Keratinocyte (primary cell): Measurements from ENCODE around the gene TRIP11. TPM values are rescaled to one million over a fixed set of nuclear protein-coding genes. Genes with fewer than 3 reads are reported as not detected.

ENCODE experiments used
- DNase-seq: peaks from one replicate; pipeline ENCODE4 v3.0.0-alpha.2; 2011; ENCODE audit warnings: low read depth, missing footprints, low spot score
- FAIRE-seq: peaks from 2 replicates; lab custom pipeline; 2011; peaks lifted over from hg19 to GRCh38; lab: Jason Lieb, UNC
- H2AFZ ChIP-seq: 2 replicates; pipeline ENCODE4 v1.6.0; 2012; ENCODE audit warnings: low read length, control low read depth, inconsistent platforms; ENCODE audit not compliant: control insufficient read depth
- H3K27ac ChIP-seq: 2 replicates; pipeline ENCODE4 v1.5.1; 2011; ENCODE audit warnings: low read length; ENCODE audit not compliant: control insufficient read depth, insufficient read depth
- H3K27me3 ChIP-seq: 3 replicates; pipeline ENCODE4 v1.6.0; 2011; ENCODE audit warnings: low read length; ENCODE audit not compliant: control insufficient read depth, insufficient read depth; ENCODE audit errors: extremely low read depth
- H3K36me3 ChIP-seq, 2 experiments: 2 replicates in 1 of 2; 3 replicates in 1 of 2; pipeline ENCODE4 v1.5.1; 2011; ENCODE audit warnings: low read length in 2 of 2, mild to moderate bottlenecking in 1 of 2; ENCODE audit not compliant: control insufficient read depth in 2 of 2, insufficient read depth in 2 of 2; ENCODE audit errors: extremely low read depth in 1 of 2
- H3K4me1 ChIP-seq: 3 replicates; pipeline ENCODE4 v1.5.1; 2011; ENCODE audit warnings: low read length; ENCODE audit not compliant: control insufficient read depth, insufficient read depth; ENCODE audit errors: extremely low read depth
- H3K4me2 ChIP-seq: 3 replicates; pipeline ENCODE4 v1.6.0; 2011; ENCODE audit warnings: low read depth, low read length; ENCODE audit not compliant: control insufficient read depth, insufficient read depth; ENCODE audit errors: extremely low read depth
- H3K4me3 ChIP-seq, 3 experiments: fragments of 200-600 bp in 1 of 3; sonication (generic) in 1 of 3; 2 replicates in 2 of 3; 3 replicates in 1 of 3; pipeline ENCODE4 v1.5.1; 2011 to 2016; ENCODE audit warnings: low read length in 3 of 3, mild to moderate bottlenecking in 3 of 3, control low read depth in 2 of 3, inconsistent platforms in 1 of 3, low read depth in 1 of 3, mixed read lengths in 1 of 3, mixed run types in 1 of 3, moderate library complexity in 1 of 3; ENCODE audit not compliant: control insufficient read depth in 2 of 3, insufficient read depth in 2 of 3; ENCODE audit errors: extremely low read depth in 1 of 3
- H3K79me2 ChIP-seq: 2 replicates; pipeline ENCODE4 v1.6.0; 2012; ENCODE audit warnings: low read length; ENCODE audit not compliant: control insufficient read depth, insufficient read depth
- H3K9ac ChIP-seq: 3 replicates; pipeline ENCODE4 v1.6.0; 2011; ENCODE audit warnings: low read length; ENCODE audit not compliant: control insufficient read depth, insufficient read depth; ENCODE audit errors: extremely low read depth
- H3K9me1 ChIP-seq: 3 replicates; pipeline ENCODE4 v1.6.0; 2011; ENCODE audit warnings: low read length; ENCODE audit not compliant: control insufficient read depth, insufficient read depth; ENCODE audit errors: extremely low read depth
- H3K9me3 ChIP-seq: 2 replicates; pipeline ENCODE4 v1.5.1; 2012; ENCODE audit warnings: low read depth, low read length; ENCODE audit not compliant: control insufficient read depth
- H4K20me1 ChIP-seq: 3 replicates; pipeline ENCODE4 v1.6.0; 2011; ENCODE audit warnings: low read length; ENCODE audit not compliant: control insufficient read depth, insufficient read depth; ENCODE audit errors: extremely low read depth
- CTCF ChIP-seq, 3 experiments: IDR thresholded peaks in 1 of 3; conservative IDR thresholded peaks in 1 of 3; optimal IDR thresholded peaks in 1 of 3; 2 replicates in 2 of 3; 3 replicates in 1 of 3; pipeline versions ENCODE3 to v1.5.1; 2011; ENCODE audit warnings: low read length in 3 of 3, mild to moderate bottlenecking in 3 of 3, moderate library complexity in 2 of 3, control low read depth in 1 of 3, inconsistent platforms in 1 of 3; ENCODE audit not compliant: insufficient read depth in 2 of 3; ENCODE audit errors: extremely low read depth in 1 of 3
- EZH2 ChIP-seq: IDR thresholded peaks from one replicate; pipeline ENCODE4 v1.6.1; 2012; ENCODE audit warnings: inconsistent platforms, mild to moderate bottlenecking, low read length, moderate library complexity
- dilution Hi-C: fragments of 300-500 bp; cut with MboI; formaldehyde crosslinking; loops from one replicate; pipeline ENCODE4 v1.7.0; 2020; ENCODE audit warnings: low sequenced_read_pairs; ENCODE audit not compliant: extremely low pct_ligation_motif_present
- polyA plus RNA-seq, 5 experiments: library from polyadenylated mRNA; depleted of rRNA in 3 of 5; stranded (reverse) in 3 of 5; stranded (forward) in 1 of 5; unstranded in 1 of 5; fragments of >200 nt; gene quantifications; 1 replicate in 1 of 5; 2 replicates in 3 of 5; 3 replicates in 1 of 5; pipeline versions ENCODE4 v1.2.1 to v1.2.3, GENCODE V29; 2011 to 2012; ENCODE audit warnings: missing spikeins in 2 of 5, low read depth in 1 of 5, low replicate concordance in 1 of 5

The TRIP11 gene
- polyA plus RNA-seq, 1 donor (not counting 4 experiments of a cell fraction or from before 2014, with no cell fraction given): 25.3 TPM

GRCh38 chr14:91927800-91928199, 112.1 kb downstream of the TRIP11 start:
- Histone ChIP-seq H4K20me1 (no peaks in the 10 kb centered on the region), H3K9me3 (no peaks in the 10 kb centered on the region), H3K9me1 (no peaks in the 10 kb centered on the region), H3K4me2 (no peak overlapping the region), H3K4me3 (no peak overlapping the region), H3K79me2 (no peaks in the 10 kb centered on the region), H3K27me3 (peaks cover 4% of the 10 kb centered on the region), H3K4me1 (peaks cover 4% of the 10 kb centered on the region), H3K36me3 (no peaks in the 10 kb centered on the region), H2AFZ (no peak overlapping the region), H3K9ac (no peak overlapping the region), H3K27ac (no peak overlapping the region)
- dilution Hi-C loops: no loop called here
- FAIRE-seq: no peak
- TF ChIP-seq EZH2 (no peak), CTCF (optimal IDR thresholded peaks at IDR 0.05 in 1 of 3, IDR thresholded peaks at IDR 0.05 in 1 of 3, conservative IDR thresholded peaks at IDR 0.05 in 1 of 3; ENCODE audit: extremely low read depth in 1 of 3, insufficient read depth in 2 of 3, low read length in 3 of 3) (no peak)
- DNase-seq: no peak

DNA sequence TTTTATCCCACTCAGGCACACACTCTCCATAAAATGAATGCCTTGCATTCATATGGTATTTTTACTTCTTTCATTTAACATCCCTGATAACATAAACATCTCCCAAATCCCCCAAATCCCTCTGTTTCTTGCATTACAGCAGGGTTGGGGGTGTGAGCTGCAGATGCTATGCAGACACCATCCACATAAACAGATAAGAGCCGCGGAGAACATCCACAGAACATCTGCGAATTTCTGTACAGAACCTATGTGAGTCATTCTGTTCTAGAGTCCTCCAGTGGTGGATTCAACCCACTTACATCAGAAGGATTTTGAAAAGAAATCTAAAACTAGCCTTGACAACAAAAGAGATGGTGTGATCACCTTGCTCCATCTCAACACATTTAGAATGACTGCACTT, 112.7 kb downstream of the TRIP11 start:
- Histone ChIP-seq H3K27ac (no peak overlapping the region), H3K4me1 (peaks cover 4% of the 10 kb centered on the region), H3K36me3 (no peaks in the 10 kb centered on the region), H3K27me3 (peaks cover 4% of the 10 kb centered on the region), H3K9me3 (no peaks in the 10 kb centered on the region), H3K4me2 (no peak overlapping the region), H3K9ac (no peak overlapping the region), H2AFZ (no peak overlapping the region), H3K9me1 (no peaks in the 10 kb centered on the region), H3K4me3 (no peak overlapping the region), H3K79me2 (no peaks in the 10 kb centered on the region), H4K20me1 (no peaks in the 10 kb centered on the region)
- dilution Hi-C loops: no loop called here
- FAIRE-seq (no peak), DNase-seq (no peak)
- TF ChIP-seq EZH2 (no peak), CTCF (optimal IDR thresholded peaks at IDR 0.05 in 1 of 3, IDR thresholded peaks at IDR 0.05 in 1 of 3, conservative IDR thresholded peaks at IDR 0.05 in 1 of 3; ENCODE audit: extremely low read depth in 1 of 3, insufficient read depth in 2 of 3, low read length in 3 of 3) (no peak)
